Omental fat pad (tissue), 4 donors: Measurements from ENCODE around the gene SAPCD1. TPM values are rescaled to one million over a fixed set of nuclear protein-coding genes. Genes with fewer than 3 reads are reported as not detected.

Source experiments
- ATAC-seq: fragments of 150-250 bp; one replicate; pipeline ENCODE4 v1.9.1; 2016; ENCODE audit warnings: mild to moderate bottlenecking, moderate library complexity; ENCODE audit not compliant: low FRiP score
- DNase-seq: peaks from one replicate; pipeline ENCODE4 v3.0.0-alpha.2; 2019; ENCODE audit warnings: low spot score
- total RNA-seq, 4 donors: library from RNA; depleted of rRNA; stranded (reverse); fragments of >200 nt; gene quantifications; one replicate each; pipeline ENCODE4 v1.1.0, GENCODE V29; 2016
- TF ChIP-seq, protein P1 (sequence below), 3 donors: fragments of 450-650 bp; IDR thresholded peaks; one replicate each; pipeline ENCODE4 v1.5.1; 2016 to 2017; ENCODE audit warnings: antibody characterized with exemption in 3 of 3, mild to moderate bottlenecking in 3 of 3, moderate library complexity in 2 of 3

Gene SAPCD1
- total RNA-seq, 4 donors from 2014 or later = not detected

DNA sequence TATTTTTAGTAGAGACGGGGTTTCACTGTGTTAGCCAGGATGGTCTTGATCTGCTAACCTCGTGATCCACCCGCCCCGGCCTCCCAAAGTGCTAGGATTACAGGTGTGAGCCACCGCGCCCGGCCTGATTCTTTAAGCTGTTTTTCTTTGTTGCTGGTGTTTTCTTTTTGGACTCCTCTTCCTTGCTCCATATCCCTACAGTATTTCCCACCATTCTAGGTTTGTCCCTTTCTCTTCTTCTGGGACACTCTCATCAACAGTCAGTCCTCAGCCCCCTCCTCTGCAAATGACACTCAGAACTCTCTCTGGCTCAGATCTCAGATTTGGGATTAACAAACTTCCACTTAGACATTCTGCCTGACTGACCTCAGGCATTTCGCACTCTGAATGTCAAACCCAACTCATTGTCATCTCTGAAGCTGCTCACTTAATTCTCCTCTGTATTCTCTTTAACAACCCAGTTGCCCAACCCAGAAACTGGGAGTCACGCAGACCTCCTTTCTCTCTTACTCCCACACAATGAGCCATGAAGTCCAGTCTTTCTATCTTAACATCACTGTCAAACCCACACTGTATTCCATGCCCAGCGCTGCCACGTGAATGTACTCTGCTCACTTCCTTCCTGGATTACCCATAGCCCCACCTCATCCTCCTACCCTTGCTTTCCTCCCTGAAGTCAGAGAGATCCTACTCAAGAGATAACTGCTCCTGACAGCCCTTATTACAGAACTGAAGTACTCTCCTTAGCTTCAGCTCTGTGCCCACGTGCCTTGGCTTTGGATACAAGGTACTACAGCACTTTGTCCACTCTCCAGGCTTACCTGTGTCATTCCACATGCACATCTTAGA lies 36.7 kb upstream of the SAPCD1 start:
- TF ChIP-seq, protein P1, sequence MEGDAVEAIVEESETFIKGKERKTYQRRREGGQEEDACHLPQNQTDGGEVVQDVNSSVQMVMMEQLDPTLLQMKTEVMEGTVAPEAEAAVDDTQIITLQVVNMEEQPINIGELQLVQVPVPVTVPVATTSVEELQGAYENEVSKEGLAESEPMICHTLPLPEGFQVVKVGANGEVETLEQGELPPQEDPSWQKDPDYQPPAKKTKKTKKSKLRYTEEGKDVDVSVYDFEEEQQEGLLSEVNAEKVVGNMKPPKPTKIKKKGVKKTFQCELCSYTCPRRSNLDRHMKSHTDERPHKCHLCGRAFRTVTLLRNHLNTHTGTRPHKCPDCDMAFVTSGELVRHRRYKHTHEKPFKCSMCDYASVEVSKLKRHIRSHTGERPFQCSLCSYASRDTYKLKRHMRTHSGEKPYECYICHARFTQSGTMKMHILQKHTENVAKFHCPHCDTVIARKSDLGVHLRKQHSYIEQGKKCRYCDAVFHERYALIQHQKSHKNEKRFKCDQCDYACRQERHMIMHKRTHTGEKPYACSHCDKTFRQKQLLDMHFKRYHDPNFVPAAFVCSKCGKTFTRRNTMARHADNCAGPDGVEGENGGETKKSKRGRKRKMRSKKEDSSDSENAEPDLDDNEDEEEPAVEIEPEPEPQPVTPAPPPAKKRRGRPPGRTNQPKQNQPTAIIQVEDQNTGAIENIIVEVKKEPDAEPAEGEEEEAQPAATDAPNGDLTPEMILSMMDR (IDR thresholded peaks at IDR 0.05) = no peak
- ATAC-seq (peak; percentile 47), DNase-seq (no peak)

DNA sequence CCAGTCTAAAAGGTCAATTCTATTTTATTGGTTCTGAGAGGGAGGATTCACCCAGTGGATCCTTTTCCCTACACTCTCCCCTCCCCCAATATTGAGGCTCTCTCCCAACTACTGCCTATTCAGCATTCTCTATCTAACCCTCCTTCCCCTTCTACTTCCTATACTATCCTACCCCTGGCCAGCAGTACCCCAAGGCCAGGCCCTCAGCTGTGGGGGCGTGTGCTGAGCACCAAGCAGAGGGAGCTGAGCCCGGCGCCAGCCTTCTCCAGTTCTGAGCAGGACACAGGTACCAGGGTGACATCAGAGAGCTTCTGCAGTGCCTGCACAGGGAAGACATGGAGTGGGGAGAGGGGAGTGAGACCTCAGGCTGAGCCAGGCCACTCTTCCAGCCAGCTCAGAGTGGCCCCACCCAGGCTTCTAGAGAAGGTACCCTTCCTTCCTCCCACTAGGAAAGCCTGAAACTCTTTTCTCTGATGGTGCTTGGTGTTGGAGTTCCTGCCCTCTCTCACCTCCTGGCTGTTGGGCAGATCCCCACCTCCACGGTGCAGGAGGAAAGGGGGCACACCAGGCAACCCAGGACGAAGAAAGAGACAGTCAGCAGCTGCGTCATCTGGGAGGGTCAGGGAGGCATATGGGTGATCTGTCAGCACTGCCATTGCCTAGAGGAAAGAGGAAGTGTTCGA lies 35.3 kb upstream of the SAPCD1 start:
- TF ChIP-seq, protein P1 (IDR thresholded peaks at IDR 0.05) = no peak
- ATAC-seq = no peak
- DNase-seq = no peak

DNA sequence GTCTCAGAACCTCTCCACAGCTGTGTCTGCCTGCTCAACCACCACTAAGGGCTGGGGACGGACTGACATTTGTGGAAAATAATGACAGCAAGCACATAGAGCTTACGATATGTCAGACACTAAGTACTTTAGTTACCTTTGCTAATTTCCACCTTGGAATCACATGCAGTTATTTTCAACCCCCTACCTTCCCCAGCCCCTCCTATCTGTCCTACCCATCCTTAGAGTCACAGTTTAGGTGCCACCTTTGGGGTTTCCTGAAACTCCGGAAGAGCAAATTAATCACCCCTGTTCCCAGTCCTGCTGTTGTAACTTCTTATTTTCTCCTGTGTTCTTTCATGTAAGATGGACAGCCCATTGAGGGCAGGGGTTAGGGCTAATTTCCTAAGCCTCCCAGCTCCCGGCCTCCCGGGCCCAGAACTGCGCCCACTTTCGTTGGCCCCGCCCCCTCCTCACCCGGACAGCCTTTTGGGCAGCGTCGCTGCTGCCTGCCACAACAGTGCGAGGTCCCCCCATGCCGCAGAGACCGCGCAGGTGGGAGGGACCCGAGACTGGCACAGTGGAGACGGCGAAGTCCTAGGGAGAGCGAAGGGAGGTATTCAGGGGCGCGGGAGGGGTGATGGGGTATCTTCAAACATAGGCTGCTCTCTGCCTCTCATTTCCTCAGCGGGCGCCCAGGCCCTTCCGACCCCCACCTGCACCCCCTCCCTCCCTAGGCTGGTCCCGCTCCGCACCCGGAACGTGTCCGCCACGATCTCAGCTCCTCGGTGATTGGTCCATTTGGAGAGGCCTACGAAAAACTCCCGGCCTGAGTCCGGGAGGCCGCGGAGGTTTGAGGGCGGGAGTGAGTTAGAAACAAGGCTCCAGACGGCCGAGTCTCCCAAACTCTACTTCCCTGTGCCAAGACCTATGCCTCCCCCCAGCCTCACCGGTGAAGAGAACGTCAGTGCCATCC lies 34.5 kb upstream of the SAPCD1 start:
- ATAC-seq (no peak), DNase-seq (no peak)
- TF ChIP-seq, protein P1 (IDR thresholded peaks at IDR 0.05) = no peak

DNA sequence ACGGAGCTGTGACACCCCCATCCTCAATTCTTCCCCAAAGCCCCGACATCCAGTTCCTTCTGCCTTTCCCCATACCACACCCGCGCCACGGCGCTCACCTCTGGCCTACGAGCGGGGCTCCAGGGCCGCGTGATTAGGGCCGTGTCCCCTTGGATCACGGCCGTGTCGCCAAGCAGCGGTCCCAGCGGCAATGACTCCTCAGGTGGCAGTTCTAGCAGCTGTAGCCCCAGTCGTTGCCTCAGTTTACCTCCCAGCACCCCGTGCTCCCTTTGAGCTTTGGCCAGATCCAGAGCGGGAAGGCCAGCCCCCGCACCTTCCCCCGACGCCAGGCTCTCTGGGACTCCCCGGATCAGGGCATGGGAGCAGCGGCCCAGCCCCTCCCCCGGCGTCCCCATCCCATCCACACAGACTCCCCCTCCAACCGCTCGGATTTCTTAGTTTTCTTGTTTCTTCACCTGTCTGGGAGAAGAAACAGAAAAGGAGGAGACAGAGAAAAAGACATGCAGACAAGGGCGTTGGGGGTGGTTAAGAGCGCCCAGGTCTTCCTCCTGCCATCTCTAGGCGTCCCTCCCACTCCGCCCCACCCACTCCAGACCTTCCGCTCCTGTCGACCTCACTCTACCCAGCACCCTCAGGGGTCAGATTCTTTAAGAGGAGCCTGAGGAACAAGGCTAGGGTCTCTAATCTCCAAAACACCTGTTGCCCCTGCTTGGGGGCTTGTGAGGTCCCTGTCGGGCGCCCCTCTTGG lies 33.5 kb upstream of the SAPCD1 start, which contains the start of gene DDAH2:
DDAH2 (minus strand) TSS at position 533 of the 748 bp plus-strand sequence; CDS start at position 395, 138 bp downstream.
- DNase-seq (no peak), ATAC-seq (peak; percentile 8)
- TF ChIP-seq, protein P1 (IDR thresholded peaks at IDR 0.05) = no peak

DNA sequence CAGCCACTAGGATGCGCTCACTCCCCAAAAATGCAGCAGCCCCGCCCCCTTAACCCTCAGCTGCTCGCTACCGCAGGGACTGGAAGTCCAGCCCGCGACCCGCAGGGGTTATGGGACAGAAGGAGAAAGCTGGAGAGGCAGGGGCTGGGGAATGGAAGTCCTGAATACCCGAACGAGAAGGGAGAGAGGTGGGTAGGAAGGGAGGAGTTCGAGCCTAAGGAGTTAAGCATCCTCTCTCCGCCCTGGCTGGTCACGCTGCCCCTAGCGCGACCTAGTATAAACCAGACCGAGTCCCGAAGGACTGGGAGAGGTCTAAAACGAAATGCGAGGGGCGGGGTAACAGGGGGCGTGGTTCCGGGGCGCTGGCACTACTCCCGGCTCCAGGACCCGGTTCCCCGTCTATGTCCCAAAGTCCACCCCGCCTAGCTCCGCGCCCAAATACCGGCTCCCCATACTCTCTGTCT lies 32.9 kb upstream of the SAPCD1 start:
- DNase-seq = peak; percentile 88
- TF ChIP-seq, protein P1 (IDR thresholded peaks at IDR 0.05) = peak in 1 of 3 donors; percentile 11
- peak; percentile 87 for ATAC-seq
